ENCODE results near the gene ARFGAP3.

DNA sequence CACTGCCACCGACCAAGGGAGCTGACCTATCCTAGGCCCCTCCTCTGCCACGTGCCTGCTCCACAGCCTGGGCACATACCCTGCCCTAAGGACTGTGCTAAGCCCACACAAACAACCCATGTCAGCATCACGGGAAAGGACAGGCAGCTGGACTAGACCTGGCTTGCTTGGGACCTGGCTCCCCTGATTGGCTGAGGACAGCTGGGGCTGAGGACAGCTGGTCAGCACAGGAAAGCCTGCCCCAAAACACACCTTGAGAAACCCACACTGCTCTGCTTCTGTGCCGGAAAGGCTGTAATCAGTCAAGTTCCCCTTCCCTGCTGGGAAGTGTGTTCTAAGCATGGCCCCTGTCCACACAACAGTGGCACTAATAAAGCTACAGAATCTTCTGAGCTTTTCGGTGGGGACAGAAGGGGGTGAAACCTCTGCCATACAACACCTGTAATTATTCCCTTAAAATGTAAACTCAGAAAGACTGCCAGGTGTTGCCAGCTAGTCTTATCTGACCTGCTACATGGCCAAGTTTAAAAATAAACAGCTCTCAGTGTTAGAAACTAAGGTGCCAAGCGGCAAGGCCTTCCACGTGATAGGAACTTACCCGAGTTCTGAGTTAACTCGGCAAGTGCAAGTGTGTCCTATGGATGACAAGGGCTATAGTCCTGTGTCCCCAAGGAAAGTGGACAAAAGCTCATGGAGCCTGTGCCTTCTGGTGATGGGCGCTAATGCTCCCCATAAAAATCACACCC is 35.7 kb upstream of the ARFGAP3 start:
- TF ChIP-seq, protein P1, sequence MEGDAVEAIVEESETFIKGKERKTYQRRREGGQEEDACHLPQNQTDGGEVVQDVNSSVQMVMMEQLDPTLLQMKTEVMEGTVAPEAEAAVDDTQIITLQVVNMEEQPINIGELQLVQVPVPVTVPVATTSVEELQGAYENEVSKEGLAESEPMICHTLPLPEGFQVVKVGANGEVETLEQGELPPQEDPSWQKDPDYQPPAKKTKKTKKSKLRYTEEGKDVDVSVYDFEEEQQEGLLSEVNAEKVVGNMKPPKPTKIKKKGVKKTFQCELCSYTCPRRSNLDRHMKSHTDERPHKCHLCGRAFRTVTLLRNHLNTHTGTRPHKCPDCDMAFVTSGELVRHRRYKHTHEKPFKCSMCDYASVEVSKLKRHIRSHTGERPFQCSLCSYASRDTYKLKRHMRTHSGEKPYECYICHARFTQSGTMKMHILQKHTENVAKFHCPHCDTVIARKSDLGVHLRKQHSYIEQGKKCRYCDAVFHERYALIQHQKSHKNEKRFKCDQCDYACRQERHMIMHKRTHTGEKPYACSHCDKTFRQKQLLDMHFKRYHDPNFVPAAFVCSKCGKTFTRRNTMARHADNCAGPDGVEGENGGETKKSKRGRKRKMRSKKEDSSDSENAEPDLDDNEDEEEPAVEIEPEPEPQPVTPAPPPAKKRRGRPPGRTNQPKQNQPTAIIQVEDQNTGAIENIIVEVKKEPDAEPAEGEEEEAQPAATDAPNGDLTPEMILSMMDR (IDR thresholded peaks at IDR 0.05): no peak
- TF ChIP-seq EP300 (IDR thresholded peaks at IDR 0.05) (no peak), POLR2A (IDR thresholded peaks at IDR 0.05) (no peak)

Data from gastroesophageal sphincter (tissue), 3 donors.